Measurements from ENCODE around the gene GABRB1.

- TF ChIP-seq CTCF (IDR thresholded peaks at IDR 0.05) (no peak), EZH2 (IDR thresholded peaks at IDR 0.05; ENCODE audit: borderline replicate concordance, insufficient read depth, low read depth, low read length, poor library complexity, severe bottlenecking) (no peak)
Measured at GRCh38 chr4:47101453-47101852, 70.1 kb downstream of the GABRB1 start.

Measured in B cell (primary cell).